ENCODE measurements around the gene APBA2. TPM values are rescaled to one million over a fixed set of nuclear protein-coding genes. Genes with fewer than 3 reads are reported as not detected.

Gene APBA2
- total and polyA plus RNA-seq, 2 donors from 2014 or later: 1.0 to 6.1 TPM

- Histone ChIP-seq H3K36me3 (ENCODE audit: control insufficient read depth in 2 of 3, insufficient read depth in 3 of 3, low read length in 3 of 3) (no peaks in the 10 kb centered on the region), H3K9me3 (ENCODE audit: control insufficient read depth in 2 of 3, insufficient read depth in 1 of 3, low read length in 3 of 3) (no peaks in the 10 kb centered on the region), H3K4me3 (ENCODE audit: low read length in 3 of 3) (no peak overlapping the region), H3K27ac (ENCODE audit: low read depth in 2 of 2, low read length in 2 of 2) (no peak overlapping the region), H3K4me1 (ENCODE audit: control insufficient read depth in 2 of 3, insufficient read depth in 2 of 3, low read depth in 1 of 3, low read length in 3 of 3) (no peaks in the 10 kb centered on the region), H3K27me3 (ENCODE audit: control insufficient read depth, insufficient read depth, low read length) (no peaks in the 10 kb centered on the region), H3K9ac (ENCODE audit: low read length in 3 of 3) (no peak overlapping the region)
- DNase-seq (peak in 1 of 5 donors; percentile 61), FAIRE-seq (no peak)
- intact Hi-C loops (cut with DNase I): no loop called here
- TF ChIP-seq CTCF (IDR thresholded peaks at IDR 0.05; ENCODE audit: borderline replicate concordance, extremely low read depth, insufficient read depth): no peak
Observed at GRCh38 chr15:28933710-28934445, 48.1 kb downstream of the APBA2 start.

GRCh38 chr15:28934645-28935044 lies 48.9 kb downstream of the APBA2 start:
- no peak overlapping the region for H3K4me3 ChIP-seq (ENCODE audit: low read length in 3 of 3)
- no peaks in the 10 kb centered on the region for H3K9me3 ChIP-seq (ENCODE audit: control insufficient read depth in 2 of 3, insufficient read depth in 1 of 3, low read length in 3 of 3)
- intact Hi-C loops (cut with DNase I): no loop called here
- H3K27ac ChIP-seq (ENCODE audit: low read depth in 2 of 2, low read length in 2 of 2): no peak overlapping the region
- no peaks in the 10 kb centered on the region for H3K4me1 ChIP-seq (ENCODE audit: control insufficient read depth in 2 of 3, insufficient read depth in 2 of 3, low read depth in 1 of 3, low read length in 3 of 3)
- H3K36me3 ChIP-seq (ENCODE audit: control insufficient read depth in 2 of 3, insufficient read depth in 3 of 3, low read length in 3 of 3): no peaks in the 10 kb centered on the region
- peak in 1 of 5 donors; percentile 23 for DNase-seq
- FAIRE-seq: no peak
- H3K27me3 ChIP-seq (ENCODE audit: control insufficient read depth, insufficient read depth, low read length): no peaks in the 10 kb centered on the region
- no peak for TF ChIP-seq CTCF (IDR thresholded peaks at IDR 0.05; ENCODE audit: borderline replicate concordance, extremely low read depth, insufficient read depth)
- H3K9ac ChIP-seq (ENCODE audit: low read length in 3 of 3): no peak overlapping the region

- intact Hi-C loops (cut with DNase I): no loop called here
- peak in 2 of 5 donors; percentile 49 for DNase-seq
- H3K36me3 ChIP-seq (ENCODE audit: control insufficient read depth in 2 of 3, insufficient read depth in 3 of 3, low read length in 3 of 3): no peaks in the 10 kb centered on the region
- H3K27me3 ChIP-seq (ENCODE audit: control insufficient read depth, insufficient read depth, low read length): no peaks in the 10 kb centered on the region
- FAIRE-seq: no peak
- H3K27ac ChIP-seq (ENCODE audit: low read depth in 2 of 2, low read length in 2 of 2): no peak overlapping the region
- no peak for TF ChIP-seq CTCF (IDR thresholded peaks at IDR 0.05; ENCODE audit: borderline replicate concordance, extremely low read depth, insufficient read depth)
- H3K4me1 ChIP-seq (ENCODE audit: control insufficient read depth in 2 of 3, insufficient read depth in 2 of 3, low read depth in 1 of 3, low read length in 3 of 3): no peaks in the 10 kb centered on the region
- H3K4me3 ChIP-seq (ENCODE audit: low read length in 3 of 3): no peak overlapping the region
- no peak overlapping the region for H3K9ac ChIP-seq (ENCODE audit: low read length in 3 of 3)
- no peaks in the 10 kb centered on the region for H3K9me3 ChIP-seq (ENCODE audit: control insufficient read depth in 2 of 3, insufficient read depth in 1 of 3, low read length in 3 of 3)
Observed at GRCh38 chr15:28935316-28935715, 49.5 kb downstream of the APBA2 start.
